ENCODE results near the gene DNAJC19. TPM values are rescaled to one million over a fixed set of nuclear protein-coding genes. Genes with fewer than 3 reads are reported as not detected.
"Not testable (repeated sequence)": the region's sequence is repeated elsewhere in the genome, so short reads cannot be mapped to it uniquely, and the experiment has no call there.

The DNAJC19 gene
- total and polyA plus RNA-seq, 2 experiments from 2014 or later = 21.4 to 89.4 TPM

- H3K27me3 ChIP-seq (replicated peaks; ENCODE audit: insufficient read depth) = no peaks in the 10 kb centered on the region
- TF ChIP-seq EZH2phosphoT487 (IDR thresholded peaks at IDR 0.05; ENCODE audit: insufficient read depth, low read depth) (no peak), EZH2 (IDR thresholded peaks at IDR 0.05; ENCODE audit: insufficient read depth, poor library complexity, severe bottlenecking) (no peak)
- no peaks in the 10 kb centered on the region for H3K9me3 ChIP-seq (ENCODE audit: low read depth)
- 30% methylated on average over 2 of the region's 2 CpGs for WGBS, 2 experiments (ENCODE audit: low coverage in 1 of 2, low lambda C conversion rate in 2 of 2, missing lambda C conversion rate in 2 of 2)
- H3K79me2 ChIP-seq (ENCODE audit: insufficient read depth) = no peaks in the 10 kb centered on the region
- no peak overlapping the region for H3K27ac ChIP-seq
- no peak overlapping the region for H3K4me3 ChIP-seq
- H3K4me2 ChIP-seq (ENCODE audit: unreplicated experiment) = no peak overlapping the region
- no peaks in the 10 kb centered on the region for H3F3A ChIP-seq (ENCODE audit: insufficient read depth)
- no peak overlapping the region for H2AFZ ChIP-seq
- H3K9me2 ChIP-seq (ENCODE audit: insufficient read depth) = no peaks in the 10 kb centered on the region
- no peak overlapping the region for H3K9ac ChIP-seq
- in situ Hi-C loops (cut with MboI) = no loop called here
- H3K36me3 ChIP-seq (ENCODE audit: low read depth) = no peaks in the 10 kb centered on the region
- H3K4me1 ChIP-seq (ENCODE audit: insufficient read depth) = no peaks in the 10 kb centered on the region
- DNase-seq = no peak
- H4K20me1 ChIP-seq (ENCODE audit: insufficient read depth) = no peaks in the 10 kb centered on the region
These were observed 6.9 kb upstream of the DNAJC19 start for GRCh38 chr3:180996415-180996932.

- peak overlapping the region; percentile 92 for H3K4me3 ChIP-seq
- 0 out of 2 replicates have a peak overlapping the region, but pooled peaks have one; percentile 40 for H3K27ac ChIP-seq
- peaks cover 39% of the 10 kb centered on the region for H3K79me2 ChIP-seq (ENCODE audit: insufficient read depth)
- in situ Hi-C loops (cut with MboI) = no loop called here
- H3K9ac ChIP-seq = peak overlapping the region; percentile 88
- no peaks in the 10 kb centered on the region for H3K27me3 ChIP-seq (replicated peaks; ENCODE audit: insufficient read depth)
- H4K20me1 ChIP-seq (ENCODE audit: insufficient read depth) = no peaks in the 10 kb centered on the region
- peaks cover 5% of the 10 kb centered on the region; the same call in 1 of the 2 replicates for H3K4me1 ChIP-seq (ENCODE audit: insufficient read depth)
- H3K36me3 ChIP-seq (ENCODE audit: low read depth) = peaks cover 5% of the 10 kb centered on the region; the same call in 1 of the 2 replicates
- WGBS, 2 experiments (ENCODE audit: low coverage in 1 of 2, low lambda C conversion rate in 2 of 2, missing lambda C conversion rate in 2 of 2) = 2 to 3% methylated on average over 2 of the region's 2 CpGs
- H3K9me2 ChIP-seq (ENCODE audit: insufficient read depth) = no peaks in the 10 kb centered on the region
- DNase-seq = no peak
- H2AFZ ChIP-seq = peak overlapping the region; percentile 98
- H3F3A ChIP-seq (ENCODE audit: insufficient read depth) = peaks cover 17% of the 10 kb centered on the region
- no peaks in the 10 kb centered on the region for H3K9me3 ChIP-seq (ENCODE audit: low read depth)
- TF ChIP-seq EZH2 (IDR thresholded peaks at IDR 0.05; ENCODE audit: insufficient read depth, poor library complexity, severe bottlenecking) (no peak), EZH2phosphoT487 (IDR thresholded peaks at IDR 0.05; ENCODE audit: insufficient read depth, low read depth) (no peak)
- peak overlapping the region; percentile 88 for H3K4me2 ChIP-seq (ENCODE audit: unreplicated experiment)
These were observed 969 bp upstream of the DNAJC19 start for GRCh38 chr3:180990505-180990904.

GRCh38 chr3:180987344-180987743, 2.2 kb downstream of the DNAJC19 start:
- peaks cover 5% of the 10 kb centered on the region; the same call in 1 of the 2 replicates for H3K4me1 ChIP-seq (ENCODE audit: insufficient read depth)

DNA sequence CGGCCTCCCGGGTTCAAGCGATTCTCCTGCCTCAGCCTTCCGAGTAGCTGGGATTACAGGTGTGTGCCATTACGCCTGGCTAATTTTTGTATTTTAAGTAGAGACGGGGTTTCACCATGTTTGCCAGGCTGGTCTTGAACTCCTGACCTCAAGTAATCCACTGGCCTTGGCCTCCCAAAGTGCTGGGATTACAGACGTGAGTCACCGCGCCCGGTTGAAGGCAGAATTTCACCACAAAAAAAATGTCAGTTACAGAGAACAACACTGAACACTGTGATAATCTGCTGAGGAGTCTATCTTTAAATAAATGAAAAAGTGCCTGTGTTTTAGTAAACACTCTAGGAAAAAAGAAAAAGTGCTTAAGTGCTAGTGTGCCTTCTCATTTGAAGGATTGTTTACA, 3.2 kb downstream of the DNAJC19 start:
- not testable (repeated sequence) for DNase-seq
- WGBS, 2 experiments (ENCODE audit: low coverage in 1 of 2, low lambda C conversion rate in 2 of 2, missing lambda C conversion rate in 2 of 2) = 87 to 93% methylated on average over 10 of the region's 10 CpGs

More at GRCh38 chr3:180987344-180987743, 2.2 kb downstream of the DNAJC19 start:
- H3K4me3 ChIP-seq = no peak overlapping the region
- no peak overlapping the region for H3K9ac ChIP-seq
- no peaks in the 10 kb centered on the region for H3K9me2 ChIP-seq (ENCODE audit: insufficient read depth)
- no peak overlapping the region for H3K4me2 ChIP-seq (ENCODE audit: unreplicated experiment)
- no peak overlapping the region for H3K27ac ChIP-seq
- H2AFZ ChIP-seq = no peak overlapping the region
- peaks cover 15% of the 10 kb centered on the region; the same call in 1 of the 2 replicates for H3K36me3 ChIP-seq (ENCODE audit: low read depth)
- H3K9me3 ChIP-seq (ENCODE audit: low read depth) = no peaks in the 10 kb centered on the region
- H3K27me3 ChIP-seq (replicated peaks; ENCODE audit: insufficient read depth) = no peaks in the 10 kb centered on the region
- no peak for DNase-seq
- in situ Hi-C loops (cut with MboI) = no loop called here
- TF ChIP-seq EZH2 (IDR thresholded peaks at IDR 0.05; ENCODE audit: insufficient read depth, poor library complexity, severe bottlenecking) = no peak
- TF ChIP-seq EZH2phosphoT487 (IDR thresholded peaks at IDR 0.05; ENCODE audit: insufficient read depth, low read depth) = no peak
- WGBS, 2 experiments (ENCODE audit: low coverage in 1 of 2, low lambda C conversion rate in 2 of 2, missing lambda C conversion rate in 2 of 2) = 95 to 98% methylated on average over 2 of the region's 2 CpGs
- peaks cover 39% of the 10 kb centered on the region for H3K79me2 ChIP-seq (ENCODE audit: insufficient read depth)
- H3F3A ChIP-seq (ENCODE audit: insufficient read depth) = peaks cover 32% of the 10 kb centered on the region
- H4K20me1 ChIP-seq (ENCODE audit: insufficient read depth) = no peaks in the 10 kb centered on the region

More for the DNA sequence above, 3.2 kb downstream of the DNAJC19 start:
- H3K9me2 ChIP-seq (ENCODE audit: insufficient read depth); H3K4me2 ChIP-seq (ENCODE audit: unreplicated experiment); H3K4me3 ChIP-seq; H2AFZ ChIP-seq; in situ Hi-C loops (cut with MboI); H3K9ac ChIP-seq; H3K27me3 ChIP-seq (replicated peaks; ENCODE audit: insufficient read depth); H3K27ac ChIP-seq; H3K4me1 ChIP-seq (ENCODE audit: insufficient read depth); H3K9me3 ChIP-seq (ENCODE audit: low read depth); H4K20me1 ChIP-seq (ENCODE audit: insufficient read depth): not testable (repeated sequence)
- Histone ChIP-seq H3K36me3 (ENCODE audit: low read depth) (peaks cover 19% of the 10 kb centered on the region; the same call in 1 of the 2 replicates), H3K79me2 (ENCODE audit: insufficient read depth) (peaks cover 39% of the 10 kb centered on the region), H3F3A (ENCODE audit: insufficient read depth) (peaks cover 41% of the 10 kb centered on the region)
